ENCODE data around the gene APC2. TPM values are rescaled to one million over a fixed set of nuclear protein-coding genes. Genes with fewer than 3 reads are reported as not detected.

APC2 gene
- total and polyA plus RNA-seq, 10 donors: 0.02 to 0.56 (median 0.14) TPM

DNA sequence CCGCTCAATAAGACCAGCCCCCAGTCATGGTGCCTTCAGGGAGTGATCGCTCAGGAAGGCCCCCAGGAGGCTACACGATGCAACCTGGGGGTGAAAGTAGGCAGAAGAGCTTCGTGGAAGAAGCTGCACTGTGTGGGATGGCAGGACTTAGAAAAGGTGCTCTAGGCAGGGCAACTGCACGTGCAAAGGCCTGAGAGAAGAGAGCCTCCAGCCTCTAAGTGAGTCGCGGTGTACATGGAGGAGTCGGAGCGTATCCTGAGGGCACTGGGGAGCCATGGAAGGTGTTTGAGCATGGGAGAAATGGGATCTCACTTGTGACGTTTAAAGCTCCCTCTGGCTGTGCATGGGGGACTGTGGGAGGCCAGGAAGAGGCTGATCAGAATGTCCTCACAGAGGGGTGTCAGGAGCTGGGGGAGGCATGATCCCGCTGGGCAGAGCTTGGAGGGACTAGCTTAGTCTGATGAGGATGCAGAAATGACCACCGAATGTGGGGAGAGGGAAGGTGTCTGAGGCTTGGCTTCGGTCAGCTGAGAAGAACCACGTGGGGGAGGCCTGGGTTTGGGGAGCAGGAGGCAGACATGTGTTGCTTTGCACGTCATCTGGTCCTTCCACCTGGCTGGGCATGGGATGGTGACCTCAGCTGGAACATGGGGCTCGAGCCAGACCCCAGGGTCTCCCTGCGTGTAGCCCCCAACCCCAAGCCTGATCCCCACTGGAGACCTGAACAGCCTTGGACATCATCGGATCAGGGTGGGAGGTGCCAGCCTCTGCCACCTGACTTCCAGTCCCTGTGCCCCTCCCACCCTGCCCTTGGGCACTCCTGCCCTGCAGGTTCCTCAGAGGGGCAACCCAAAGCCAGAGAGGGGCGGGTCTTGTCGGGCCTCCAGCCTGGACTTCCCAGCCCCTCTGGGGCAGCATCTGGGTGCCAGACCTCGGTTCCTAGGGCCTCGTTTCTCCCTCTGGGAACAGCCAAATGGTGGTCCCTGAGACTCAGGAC, 1.1 kb downstream of the APC2 start:
- Histone ChIP-seq H3K27me3 (replicated peaks in 1 of 7) (peaks cover 13 to 100% (median 95%) of the 10 kb centered on the region in 7 donors), H3K27ac (no peak overlapping the region), H3K4me1 (peaks cover 13 to 70% (median 52%) of the 10 kb centered on the region in 6 donors), H3K36me3 (no peaks in the 10 kb centered on the region), H3K9me3 (no peaks in the 10 kb centered on the region), H3K4me3 (no peak overlapping the region)
- TF ChIP-seq, protein P1, sequence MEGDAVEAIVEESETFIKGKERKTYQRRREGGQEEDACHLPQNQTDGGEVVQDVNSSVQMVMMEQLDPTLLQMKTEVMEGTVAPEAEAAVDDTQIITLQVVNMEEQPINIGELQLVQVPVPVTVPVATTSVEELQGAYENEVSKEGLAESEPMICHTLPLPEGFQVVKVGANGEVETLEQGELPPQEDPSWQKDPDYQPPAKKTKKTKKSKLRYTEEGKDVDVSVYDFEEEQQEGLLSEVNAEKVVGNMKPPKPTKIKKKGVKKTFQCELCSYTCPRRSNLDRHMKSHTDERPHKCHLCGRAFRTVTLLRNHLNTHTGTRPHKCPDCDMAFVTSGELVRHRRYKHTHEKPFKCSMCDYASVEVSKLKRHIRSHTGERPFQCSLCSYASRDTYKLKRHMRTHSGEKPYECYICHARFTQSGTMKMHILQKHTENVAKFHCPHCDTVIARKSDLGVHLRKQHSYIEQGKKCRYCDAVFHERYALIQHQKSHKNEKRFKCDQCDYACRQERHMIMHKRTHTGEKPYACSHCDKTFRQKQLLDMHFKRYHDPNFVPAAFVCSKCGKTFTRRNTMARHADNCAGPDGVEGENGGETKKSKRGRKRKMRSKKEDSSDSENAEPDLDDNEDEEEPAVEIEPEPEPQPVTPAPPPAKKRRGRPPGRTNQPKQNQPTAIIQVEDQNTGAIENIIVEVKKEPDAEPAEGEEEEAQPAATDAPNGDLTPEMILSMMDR (IDR thresholded peaks at IDR 0.05 in 8 of 11, conservative IDR thresholded peaks at IDR 0.05 in 3 of 11): no peak
- no peak for TF ChIP-seq POLR2AphosphoS5 (IDR thresholded peaks at IDR 0.05)
- no peak for TF ChIP-seq POLR2A (IDR thresholded peaks at IDR 0.05)
- WGBS, 5 donors: 57 to 63% (median 59%) methylated on average over 17 to 22 of the region's 22 CpGs
- intact Hi-C loops (cut with DNase I; ENCODE audit: low total_unique reads): no loop called here
- no peak for DNase-seq

DNA sequence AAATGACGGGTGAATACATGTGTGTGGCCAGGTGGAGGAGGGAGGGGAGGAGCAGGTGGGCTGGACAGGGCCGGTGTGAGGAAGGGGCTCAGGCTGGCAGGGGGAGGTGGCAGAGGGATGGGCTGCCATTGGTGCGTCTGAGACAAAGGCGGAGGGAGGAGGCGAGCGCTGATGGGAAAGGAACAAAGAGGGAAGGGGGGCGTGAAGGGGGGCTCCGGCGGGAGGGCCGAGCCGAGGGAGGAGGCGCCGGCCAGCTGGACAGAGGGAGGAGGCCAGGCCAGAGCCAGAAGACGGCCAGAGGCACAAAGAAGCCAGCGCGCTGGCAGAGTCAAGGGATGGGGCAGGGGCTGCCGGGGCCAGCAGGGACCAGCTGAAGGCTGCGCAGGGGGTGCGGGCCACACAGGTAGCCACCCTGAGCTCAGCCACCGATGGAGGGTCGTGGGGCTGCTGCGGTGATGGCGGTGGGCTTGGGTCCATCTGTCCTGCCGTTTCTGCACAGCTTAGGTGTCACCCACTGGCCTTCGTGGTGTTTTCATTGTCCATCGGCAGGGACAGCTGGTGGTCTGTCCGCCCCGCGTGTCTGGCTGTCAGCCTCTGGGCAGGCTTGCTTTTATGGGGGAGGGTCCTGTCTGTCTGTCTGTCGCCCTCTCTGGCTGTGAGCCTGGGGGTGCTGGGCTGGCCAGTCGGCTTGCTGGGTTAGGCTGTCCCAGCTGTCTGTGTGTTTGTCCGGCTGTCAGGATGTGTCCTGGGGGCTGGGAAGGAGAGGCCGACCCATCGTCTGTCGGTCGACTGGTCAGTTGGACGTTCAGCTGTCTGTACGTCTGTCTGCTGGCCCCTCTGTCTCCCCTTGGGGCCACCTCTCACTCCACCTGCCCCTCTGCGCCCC, 2.2 kb downstream of the APC2 start:
- no peak for DNase-seq
- no peak overlapping the region for H3K4me3 ChIP-seq
- H3K4me1 ChIP-seq: peaks cover 4 to 70% (median 47%) of the 10 kb centered on the region in 6 donors
- TF ChIP-seq POLR2A (IDR thresholded peaks at IDR 0.05): no peak
- TF ChIP-seq, protein P1 (IDR thresholded peaks at IDR 0.05 in 8 of 11, conservative IDR thresholded peaks at IDR 0.05 in 3 of 11): no peak
- TF ChIP-seq POLR2AphosphoS5 (IDR thresholded peaks at IDR 0.05): no peak
- H3K36me3 ChIP-seq: no peaks in the 10 kb centered on the region
- intact Hi-C loops (cut with DNase I; ENCODE audit: low total_unique reads): no loop called here
- H3K9me3 ChIP-seq: no peaks in the 10 kb centered on the region
- peaks cover 7 to 100% (median 95%) of the 10 kb centered on the region in 7 donors for H3K27me3 ChIP-seq (replicated peaks in 1 of 7)
- 34 to 47% (median 39%) methylated on average over 33 to 39 of the region's 39 CpGs for WGBS, 5 donors
- no peak overlapping the region for H3K27ac ChIP-seq

DNA sequence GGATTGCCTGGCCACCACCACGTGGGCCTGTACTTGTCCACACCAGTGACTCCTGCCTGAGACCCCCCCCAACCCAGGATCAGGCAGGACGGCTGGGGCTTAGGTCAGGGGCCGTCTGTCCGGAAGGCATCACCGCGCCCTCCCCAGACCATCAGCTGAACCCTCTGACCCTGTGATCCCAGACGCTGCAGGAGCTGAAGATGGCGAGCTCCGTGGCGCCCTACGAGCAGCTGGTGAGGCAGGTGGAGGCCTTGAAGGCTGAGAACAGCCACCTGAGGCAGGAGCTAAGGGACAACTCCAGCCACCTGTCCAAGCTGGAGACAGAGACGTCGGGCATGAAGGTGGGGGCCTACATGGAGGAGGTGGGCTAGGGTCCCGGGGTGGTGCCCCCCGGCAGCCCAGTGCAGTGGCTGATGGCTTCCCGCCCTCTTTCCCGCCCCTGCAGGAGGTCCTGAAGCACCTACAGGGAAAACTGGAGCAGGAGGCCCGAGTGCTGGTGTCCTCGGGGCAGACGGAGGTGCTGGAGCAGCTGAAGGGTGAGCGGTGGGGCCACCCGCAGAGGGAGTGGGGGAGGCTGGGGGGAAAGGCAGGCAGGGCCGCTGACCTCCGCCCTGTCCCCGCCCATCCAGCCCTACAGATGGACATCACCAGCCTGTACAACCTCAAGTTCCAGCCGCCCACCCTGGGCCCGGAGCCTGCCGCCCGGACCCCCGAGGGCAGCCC, 3.0 kb downstream of the APC2 start:
- Histone ChIP-seq H3K27me3 (replicated peaks in 1 of 7) (peaks cover 7 to 100% (median 97%) of the 10 kb centered on the region in 7 donors), H3K4me3 (no peak overlapping the region), H3K9me3 (no peaks in the 10 kb centered on the region), H3K4me1 (peaks cover 4 to 69% (median 47%) of the 10 kb centered on the region in 6 donors), H3K36me3 (no peaks in the 10 kb centered on the region), H3K27ac (no peak overlapping the region)
- intact Hi-C loops (cut with DNase I; ENCODE audit: low total_unique reads): no loop called here
- WGBS, 5 donors: 47 to 78% (median 66%) methylated on average over 9 to 30 of the region's 30 CpGs
- no peak for DNase-seq
- TF ChIP-seq, protein P1 (IDR thresholded peaks at IDR 0.05 in 8 of 11, conservative IDR thresholded peaks at IDR 0.05 in 3 of 11): no peak
- TF ChIP-seq POLR2AphosphoS5 (IDR thresholded peaks at IDR 0.05) (no peak), POLR2A (IDR thresholded peaks at IDR 0.05) (no peak)
